ENCODE measurements around the gene KANSL1L.

DNA sequence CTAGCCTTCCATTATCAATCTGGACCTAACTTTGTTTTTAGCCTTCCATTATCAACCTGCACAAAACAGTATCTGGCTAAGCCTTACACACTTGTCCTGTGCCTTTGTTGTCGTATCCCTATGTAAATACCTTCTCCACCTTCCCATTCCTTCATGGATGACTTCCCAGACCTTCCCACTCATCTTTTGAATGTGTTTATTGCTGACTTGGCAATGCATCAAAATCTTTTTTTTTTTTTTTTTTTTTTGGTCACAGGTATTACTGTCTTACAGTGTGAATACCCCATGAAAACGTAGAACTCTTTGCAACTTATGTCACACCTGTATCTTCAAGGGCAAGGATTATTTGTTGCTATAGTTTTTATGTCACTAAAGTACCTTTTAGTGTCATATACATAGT is 143.0 kb downstream of the KANSL1L start:
- TF ChIP-seq POLR2A (IDR thresholded peaks at IDR 0.05; ENCODE audit: low read length): no peak
- TF ChIP-seq, protein P1, sequence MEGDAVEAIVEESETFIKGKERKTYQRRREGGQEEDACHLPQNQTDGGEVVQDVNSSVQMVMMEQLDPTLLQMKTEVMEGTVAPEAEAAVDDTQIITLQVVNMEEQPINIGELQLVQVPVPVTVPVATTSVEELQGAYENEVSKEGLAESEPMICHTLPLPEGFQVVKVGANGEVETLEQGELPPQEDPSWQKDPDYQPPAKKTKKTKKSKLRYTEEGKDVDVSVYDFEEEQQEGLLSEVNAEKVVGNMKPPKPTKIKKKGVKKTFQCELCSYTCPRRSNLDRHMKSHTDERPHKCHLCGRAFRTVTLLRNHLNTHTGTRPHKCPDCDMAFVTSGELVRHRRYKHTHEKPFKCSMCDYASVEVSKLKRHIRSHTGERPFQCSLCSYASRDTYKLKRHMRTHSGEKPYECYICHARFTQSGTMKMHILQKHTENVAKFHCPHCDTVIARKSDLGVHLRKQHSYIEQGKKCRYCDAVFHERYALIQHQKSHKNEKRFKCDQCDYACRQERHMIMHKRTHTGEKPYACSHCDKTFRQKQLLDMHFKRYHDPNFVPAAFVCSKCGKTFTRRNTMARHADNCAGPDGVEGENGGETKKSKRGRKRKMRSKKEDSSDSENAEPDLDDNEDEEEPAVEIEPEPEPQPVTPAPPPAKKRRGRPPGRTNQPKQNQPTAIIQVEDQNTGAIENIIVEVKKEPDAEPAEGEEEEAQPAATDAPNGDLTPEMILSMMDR (IDR thresholded peaks at IDR 0.05): no peak
- TF ChIP-seq MYC (IDR thresholded peaks at IDR 0.05; ENCODE audit: borderline replicate concordance, low read length): no peak
- TF ChIP-seq, protein P2, sequence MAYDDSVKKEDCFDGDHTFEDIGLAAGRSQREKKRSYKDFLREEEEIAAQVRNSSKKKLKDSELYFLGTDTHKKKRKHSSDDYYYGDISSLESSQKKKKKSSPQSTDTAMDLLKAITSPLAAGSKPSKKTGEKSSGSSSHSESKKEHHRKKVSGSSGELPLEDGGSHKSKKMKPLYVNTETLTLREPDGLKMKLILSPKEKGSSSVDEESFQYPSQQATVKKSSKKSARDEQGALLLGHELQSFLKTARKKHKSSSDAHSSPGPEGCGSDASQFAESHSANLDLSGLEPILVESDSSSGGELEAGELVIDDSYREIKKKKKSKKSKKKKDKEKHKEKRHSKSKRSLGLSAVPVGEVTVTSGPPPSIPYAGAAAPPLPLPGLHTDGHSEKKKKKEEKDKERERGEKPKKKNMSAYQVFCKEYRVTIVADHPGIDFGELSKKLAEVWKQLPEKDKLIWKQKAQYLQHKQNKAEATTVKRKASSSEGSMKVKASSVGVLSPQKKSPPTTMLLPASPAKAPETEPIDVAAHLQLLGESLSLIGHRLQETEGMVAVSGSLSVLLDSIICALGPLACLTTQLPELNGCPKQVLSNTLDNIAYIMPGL (CRISPR knock-in tag; IDR thresholded peaks at IDR 0.05; ENCODE audit: borderline replicate concordance): no peak
- no peak for TF ChIP-seq BHLHE40 (IDR thresholded peaks at IDR 0.05; ENCODE audit: low read depth, low read length)
- TF ChIP-seq RNF2 (IDR thresholded peaks at IDR 0.05; ENCODE audit: borderline replicate concordance, low read depth): no peak
- no peak for TF ChIP-seq EP300 (IDR thresholded peaks at IDR 0.05)
- no peak for TF ChIP-seq MAX (IDR thresholded peaks at IDR 0.05)
- no peak for TF ChIP-seq HDAC2 (IDR thresholded peaks at IDR 0.05)
- TF ChIP-seq, protein P3, sequence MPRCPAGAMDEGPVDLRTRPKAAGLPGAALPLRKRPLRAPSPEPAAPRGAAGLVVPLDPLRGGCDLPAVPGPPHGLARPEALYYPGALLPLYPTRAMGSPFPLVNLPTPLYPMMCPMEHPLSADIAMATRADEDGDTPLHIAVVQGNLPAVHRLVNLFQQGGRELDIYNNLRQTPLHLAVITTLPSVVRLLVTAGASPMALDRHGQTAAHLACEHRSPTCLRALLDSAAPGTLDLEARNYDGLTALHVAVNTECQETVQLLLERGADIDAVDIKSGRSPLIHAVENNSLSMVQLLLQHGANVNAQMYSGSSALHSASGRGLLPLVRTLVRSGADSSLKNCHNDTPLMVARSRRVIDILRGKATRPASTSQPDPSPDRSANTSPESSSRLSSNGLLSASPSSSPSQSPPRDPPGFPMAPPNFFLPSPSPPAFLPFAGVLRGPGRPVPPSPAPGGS (IDR thresholded peaks at IDR 0.05): no peak
- no peak for TF ChIP-seq POLR2AphosphoS2 (conservative IDR thresholded peaks at IDR 0.05; ENCODE audit: low read length)

All from A549 (cell line).